Natural killer cell (primary cell): Measurements from ENCODE around the gene CD177. TPM values are rescaled to one million over a fixed set of nuclear protein-coding genes. Genes with fewer than 3 reads are reported as not detected.

ENCODE experiments used
- ATAC-seq, 3 donors: fragments of 150-1000 bp in 2 of 3; fragments of 200-7000 bp in 1 of 3; cut with Tn5 transposase; 1 replicate in 1 of 3; 2 replicates in 2 of 3; pipeline ENCODE4 v1.10.0; 2021; ENCODE audit warnings: mild to moderate bottlenecking in 2 of 3, moderate library complexity in 2 of 3
- DNase-seq, 2 donors: peaks; one replicate each; pipeline versions ENCODE4 v3.0.0 to v3.0.0-alpha.2; 2013 to 2021; ENCODE audit warnings: mixed read lengths in 1 of 2
- H3K27ac ChIP-seq: one replicate; pipeline ENCODE4 v1.5.1; 2013; ENCODE audit warnings: mild to moderate bottlenecking, low read length
- H3K27me3 ChIP-seq: one replicate; pipeline ENCODE4 v1.6.1; 2013; ENCODE audit warnings: low read length; ENCODE audit not compliant: control insufficient read depth, insufficient read depth
- H3K36me3 ChIP-seq: one replicate; pipeline ENCODE4 v1.6.1; 2013; ENCODE audit warnings: low read length; ENCODE audit not compliant: control insufficient read depth, insufficient read depth
- H3K4me1 ChIP-seq: one replicate; pipeline ENCODE4 v1.6.1; 2013; ENCODE audit warnings: low read length; ENCODE audit not compliant: control insufficient read depth, insufficient read depth
- H3K4me3 ChIP-seq: one replicate; pipeline ENCODE4 v1.5.1; 2013; ENCODE audit warnings: low read length
- H3K9me3 ChIP-seq: one replicate; pipeline ENCODE4 v1.6.1; 2013; ENCODE audit warnings: low read length; ENCODE audit not compliant: control insufficient read depth, insufficient read depth
- H3K27ac Mint-ChIP-seq, 2 donors: one replicate each; pipeline ENCODE4 v1.8.0; 2022; ENCODE audit warnings: mild to moderate bottlenecking in 2 of 2, mixed read lengths in 2 of 2, moderate library complexity in 1 of 2
- H3K27me3 Mint-ChIP-seq, 2 donors: one replicate each; pipeline ENCODE4 v1.8.0; 2022; ENCODE audit warnings: low read depth in 2 of 2, mixed read lengths in 2 of 2
- H3K36me3 Mint-ChIP-seq: one replicate; pipeline ENCODE4 v1.8.0; 2022; ENCODE audit warnings: mixed read lengths
- H3K4me1 Mint-ChIP-seq, 2 donors: one replicate each; pipeline ENCODE4 v1.8.0; 2022; ENCODE audit warnings: mixed read lengths in 2 of 2
- H3K4me3 Mint-ChIP-seq: one replicate; pipeline ENCODE4 v1.8.0; 2022; ENCODE audit warnings: mild to moderate bottlenecking, moderate library complexity, mixed read lengths
- H3K9me3 Mint-ChIP-seq, 2 donors: one replicate each; pipeline ENCODE4 v1.8.0; 2022; ENCODE audit warnings: mixed read lengths in 2 of 2
- CTCF ChIP-seq: fragments of 200-600 bp; IDR thresholded peaks from one replicate; pipeline ENCODE4 v1.8.0; 2022; ENCODE audit warnings: antibody characterized with exemption
- WGBS: methylation state at CpG from one replicate; pipeline ENCODE4 v1.1.7; 2013; ENCODE audit warnings: missing lambda C conversion rate; ENCODE audit not compliant: insufficient coverage; 5-methylcytosine and 5-hydroxymethylcytosine counted together
- intact Hi-C: fragments of 100-400 bp; cut with micrococcal nuclease; formaldehyde crosslinking; loops from one replicate; pipeline ENCODE4 v1.14.2; 2022
- total RNA-seq, 4 donors: library from RNA; stranded (reverse); fragments of 120-200 nt in 1 of 4; gene quantifications; one replicate each; pipeline versions ENCODE4 v1.2.3 to v1.2.4, GENCODE V29; 2013 to 2022

The CD177 gene
- total RNA-seq, 3 donors from 2014 or later (not counting 1 experiment from before 2014, with no cell fraction given): not detected

- DNase-seq (no peak), ATAC-seq (no peak)
- 85% methylated on average over 6 of the region's 6 CpGs for WGBS
- H3K4me3 Mint-ChIP-seq: no peak overlapping the region
- no peaks in the 10 kb centered on the region for H3K36me3 Mint-ChIP-seq
- peaks cover 0 to 7% of the 10 kb centered on the region in 2 donors for H3K27me3 Mint-ChIP-seq
- no peaks in the 10 kb centered on the region for H3K4me1 ChIP-seq
- TF ChIP-seq CTCF: no peak
- no peaks in the 10 kb centered on the region for H3K27me3 ChIP-seq
- H3K4me1 Mint-ChIP-seq: no peaks in the 10 kb centered on the region
- H3K27ac ChIP-seq: no peak overlapping the region
- H3K27ac Mint-ChIP-seq: no peak overlapping the region
- intact Hi-C loops: no loop called here
- H3K9me3 Mint-ChIP-seq: no peaks in the 10 kb centered on the region
- H3K36me3 ChIP-seq: no peaks in the 10 kb centered on the region
- no peaks in the 10 kb centered on the region for H3K9me3 ChIP-seq
- no peak overlapping the region for H3K4me3 ChIP-seq
These were observed 59.0 kb downstream of the CD177 start for GRCh38 chr19:43412441-43412840.

Other genes starting within 250 kb of the CD177 start
- not detected for gene PSG5, start 167.2 kb upstream of the CD177 start, total RNA-seq
- gene PSG4, start 148.0 kb upstream of the CD177 start, total RNA-seq: not detected
- not detected for gene PSG9, start 84.2 kb upstream of the CD177 start, total RNA-seq
- gene TEX101, start 61.2 kb downstream of the CD177 start, total RNA-seq: 1 to 10 TPM in 1 of 3 donors, not detected in 2; 1.4 TPM
- 1 to 10 TPM; 1.3 to 2.4 (median 1.7) TPM for gene LYPD3, start 111.9 kb downstream of the CD177 start, total RNA-seq
- gene PHLDB3, start 151.1 kb downstream of the CD177 start, total RNA-seq: 10 to 100 TPM; 24.5 to 24.9 (median 24.8) TPM
- gene ETHE1, start 173.5 kb downstream of the CD177 start, total RNA-seq: 10 to 100 TPM; 22.0 to 25.6 (median 24.6) TPM
- 1 to 10 TPM; 1.9 to 5.4 (median 3.9) TPM for gene ZNF575, start 179.5 kb downstream of the CD177 start, total RNA-seq
- 10 to 100 TPM; 33.2 to 43.9 (median 40.7) TPM for gene XRCC1, start 221.8 kb downstream of the CD177 start, total RNA-seq
- 1 to 10 TPM; 1.7 to 3.0 (median 2.4) TPM for gene PINLYP, start 222.1 kb downstream of the CD177 start, total RNA-seq
- gene IRGQ, start 242.4 kb downstream of the CD177 start, total RNA-seq: 10 to 100 TPM; 28.5 to 43.7 (median 32.2) TPM
- gene ZNF576, start 242.9 kb downstream of the CD177 start, total RNA-seq: 10 to 100 TPM in 1 of 3 donors, 1 to 10 TPM in 2; 4.0 to 10.4 (median 5.8) TPM